ENCODE results near the gene PSMC5.

- TF ChIP-seq, protein P1, sequence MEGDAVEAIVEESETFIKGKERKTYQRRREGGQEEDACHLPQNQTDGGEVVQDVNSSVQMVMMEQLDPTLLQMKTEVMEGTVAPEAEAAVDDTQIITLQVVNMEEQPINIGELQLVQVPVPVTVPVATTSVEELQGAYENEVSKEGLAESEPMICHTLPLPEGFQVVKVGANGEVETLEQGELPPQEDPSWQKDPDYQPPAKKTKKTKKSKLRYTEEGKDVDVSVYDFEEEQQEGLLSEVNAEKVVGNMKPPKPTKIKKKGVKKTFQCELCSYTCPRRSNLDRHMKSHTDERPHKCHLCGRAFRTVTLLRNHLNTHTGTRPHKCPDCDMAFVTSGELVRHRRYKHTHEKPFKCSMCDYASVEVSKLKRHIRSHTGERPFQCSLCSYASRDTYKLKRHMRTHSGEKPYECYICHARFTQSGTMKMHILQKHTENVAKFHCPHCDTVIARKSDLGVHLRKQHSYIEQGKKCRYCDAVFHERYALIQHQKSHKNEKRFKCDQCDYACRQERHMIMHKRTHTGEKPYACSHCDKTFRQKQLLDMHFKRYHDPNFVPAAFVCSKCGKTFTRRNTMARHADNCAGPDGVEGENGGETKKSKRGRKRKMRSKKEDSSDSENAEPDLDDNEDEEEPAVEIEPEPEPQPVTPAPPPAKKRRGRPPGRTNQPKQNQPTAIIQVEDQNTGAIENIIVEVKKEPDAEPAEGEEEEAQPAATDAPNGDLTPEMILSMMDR (IDR thresholded peaks at IDR 0.05), result no peak
- TF ChIP-seq POLR2A (IDR thresholded peaks at IDR 0.05), result no peak
Observed at GRCh38 chr17:63854709-63855108, 27.5 kb downstream of the PSMC5 start.

Data from ovary (tissue), 3 donors.